HG03135 (cell line): ENCODE data around the gene PPP1R1B.

Source experiments
- ATAC-seq: cut with Tn5 transposase; IDR thresholded peaks from one replicate; pipeline ENCODE4 v1.9.1; 2021; ENCODE audit warnings: mild to moderate bottlenecking, moderate library complexity; ENCODE audit not compliant: unreplicated experiment

PPP1R1B gene

GRCh38 chr17:39651923-39652586, 25.3 kb downstream of the PPP1R1B start:
- no peak for ATAC-seq

- no peak for ATAC-seq
Observed at GRCh38 chr17:39652587-39653315, 26.0 kb downstream of the PPP1R1B start.

GRCh38 chr17:39653316-39653661, 26.5 kb downstream of the PPP1R1B start:
- no peak for ATAC-seq

- no peak for ATAC-seq
Observed at GRCh38 chr17:39653662-39654331, 27.0 kb downstream of the PPP1R1B start.

- ATAC-seq, result no peak
Observed at GRCh38 chr17:39655105-39655504, 28.4 kb downstream of the PPP1R1B start.

GRCh38 chr17:39658346-39658745, 31.6 kb downstream of the PPP1R1B start:
- ATAC-seq, result no peak

- ATAC-seq, result no peak
Observed at GRCh38 chr17:39658760-39659159, 32.0 kb downstream of the PPP1R1B start.

GRCh38 chr17:39659279-39660010, 32.7 kb downstream of the PPP1R1B start:
- no peak for ATAC-seq

GRCh38 chr17:39660011-39660360, 33.2 kb downstream of the PPP1R1B start:
- no peak for ATAC-seq

- ATAC-seq, result no peak
Observed at GRCh38 chr17:39660397-39661385, 33.9 kb downstream of the PPP1R1B start.

- no peak for ATAC-seq
Observed at GRCh38 chr17:39661744-39662541, 35.2 kb downstream of the PPP1R1B start.

- no peak for ATAC-seq
Observed at GRCh38 chr17:39662551-39663339, 36.0 kb downstream of the PPP1R1B start.

GRCh38 chr17:39663340-39663687, 36.6 kb downstream of the PPP1R1B start:
- ATAC-seq, result no peak

GRCh38 chr17:39663688-39664580, 37.2 kb downstream of the PPP1R1B start:
- no peak for ATAC-seq

GRCh38 chr17:39664581-39665561, 38.1 kb downstream of the PPP1R1B start, which contains the start of gene TCAP:
TSS of gene TCAP (plus strand) at chr17:39665349. CDS start at chr17:39665360, 11 bp downstream.
- ATAC-seq, result no peak

GRCh38 chr17:39665642-39666224, 39.0 kb downstream of the PPP1R1B start:
- ATAC-seq, result no peak
